Thymus (tissue), 11 donors: ENCODE data around the gene CHST5. TPM values are rescaled to one million over a fixed set of nuclear protein-coding genes. Genes with fewer than 3 reads are reported as not detected.

Experiments used
- DNase-seq, 9 donors: peaks; one replicate each; pipeline ENCODE4 v3.0.0-alpha.2; 2013; ENCODE audit warnings: low spot score in 9 of 9, low read depth in 6 of 9, missing footprints in 1 of 9
- H3K27ac ChIP-seq, 2 donors: one replicate each; pipeline ENCODE4 v1.5.1; 2013; ENCODE audit warnings: control low read depth in 1 of 2, low read depth in 1 of 2, low read length in 1 of 2, mild to moderate bottlenecking in 1 of 2, moderate library complexity in 1 of 2
- H3K27me3 ChIP-seq, 2 donors: one replicate each; pipeline ENCODE4 v1.5.1; 2013; ENCODE audit warnings: low read length in 1 of 2; ENCODE audit not compliant: control insufficient read depth in 2 of 2, insufficient read depth in 1 of 2
- H3K36me3 ChIP-seq, 2 donors: one replicate each; pipeline ENCODE4 v1.5.1; 2013; ENCODE audit warnings: low read length in 1 of 2, mild to moderate bottlenecking in 1 of 2, moderate library complexity in 1 of 2; ENCODE audit not compliant: control insufficient read depth in 2 of 2, insufficient read depth in 2 of 2
- H3K4me1 ChIP-seq, 2 donors: one replicate each; pipeline ENCODE4 v1.5.1; 2013; ENCODE audit warnings: low read length in 2 of 2; ENCODE audit not compliant: control insufficient read depth in 2 of 2, insufficient read depth in 2 of 2
- H3K4me3 ChIP-seq, 2 donors: one replicate each; pipeline ENCODE4 v1.5.1; 2013; ENCODE audit warnings: low read length in 2 of 2, control low read depth in 1 of 2, mild to moderate bottlenecking in 1 of 2
- H3K9me3 ChIP-seq, 2 donors: one replicate each; pipeline ENCODE4 v1.5.1; 2013; ENCODE audit warnings: low read length in 1 of 2, mild to moderate bottlenecking in 1 of 2; ENCODE audit not compliant: control insufficient read depth in 2 of 2, insufficient read depth in 1 of 2
- WGBS: extraction: QIAGEN DNeasy Blood & Tissue Kit; methylation state at CpG from one replicate; pipeline ENCODE4 v1.1.7; 2013; 5-methylcytosine and 5-hydroxymethylcytosine counted together
- polyA plus RNA-seq: library from polyadenylated mRNA; stranded (reverse); fragments of 200-250 nt; gene quantifications from one replicate; pipeline ENCODE4 v1.2.3, GENCODE V29; 2013
- total RNA-seq: library from RNA; stranded (reverse); fragments of 120-200 nt; gene quantifications from one replicate; pipeline ENCODE4 v1.2.4, GENCODE V29; 2013
- donor health status: healthy.

Gene CHST5
- total and polyA plus RNA-seq, 2 donors: 0.11 TPM; not detected in 1

DNA sequence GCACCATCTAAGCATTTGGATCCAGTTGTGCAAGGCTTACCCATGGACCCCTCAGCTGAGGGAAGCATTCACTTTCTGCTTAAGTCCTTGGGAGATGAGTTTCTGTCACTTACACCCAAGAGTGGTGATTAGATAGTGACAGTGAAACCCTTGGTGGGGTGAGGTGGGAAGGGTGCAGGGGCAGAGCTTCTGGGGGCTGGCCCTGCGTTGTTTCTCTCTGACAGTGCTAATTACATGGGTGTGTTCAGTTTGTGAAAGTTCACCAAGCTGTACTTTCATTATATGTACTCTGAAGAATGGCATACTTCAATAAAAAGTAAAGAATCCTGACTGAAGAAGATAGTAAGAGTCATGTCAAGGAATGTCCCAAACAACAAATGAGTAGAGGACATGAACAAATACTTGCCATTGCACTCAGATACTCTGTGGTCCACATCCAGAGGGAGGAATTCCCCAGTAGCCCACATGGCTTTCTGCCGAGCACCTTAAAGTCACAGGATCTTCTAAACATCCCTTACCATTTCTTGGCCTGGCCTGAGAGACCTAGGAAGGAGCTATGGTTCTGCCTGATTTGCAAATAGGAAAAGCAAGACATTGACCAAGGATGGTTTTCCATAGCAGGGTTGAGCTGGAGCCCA, 49.1 kb downstream of the CHST5 start:
- no peak for DNase-seq
- no peaks in the 10 kb centered on the region for H3K9me3 ChIP-seq
- 91% methylated on average over 2 of the region's 2 CpGs for WGBS
- no peaks in the 10 kb centered on the region for H3K36me3 ChIP-seq
- H3K27me3 ChIP-seq: peaks cover 0 to 4% of the 10 kb centered on the region in 2 donors
- H3K4me1 ChIP-seq: peaks cover 0 to 2% of the 10 kb centered on the region in 2 donors
- H3K4me3 ChIP-seq: no peak overlapping the region
- no peak overlapping the region for H3K27ac ChIP-seq

- Histone ChIP-seq H3K9me3 (no peaks in the 10 kb centered on the region), H3K4me3 (no peak overlapping the region), H3K36me3 (no peaks in the 10 kb centered on the region), H3K4me1 (peaks cover 0 to 2% of the 10 kb centered on the region in 2 donors), H3K27ac (no peak overlapping the region), H3K27me3 (peaks cover 0 to 2% of the 10 kb centered on the region in 2 donors)
- peak in 1 of 9 donors; percentile 29 for DNase-seq
- 91% methylated on average over 9 of the region's 9 CpGs for WGBS
Observed at GRCh38 chr16:75486014-75486675, 49.8 kb downstream of the CHST5 start.

GRCh38 chr16:75485230-75486013, 50.5 kb downstream of the CHST5 start:
- H3K27me3 ChIP-seq: peaks cover 0 to 2% of the 10 kb centered on the region in 2 donors
- H3K9me3 ChIP-seq: no peaks in the 10 kb centered on the region
- H3K4me1 ChIP-seq: peaks cover 0 to 2% of the 10 kb centered on the region in 2 donors
- no peak overlapping the region for H3K27ac ChIP-seq
- WGBS: 96% methylated on average over 7 of the region's 7 CpGs
- DNase-seq: no peak
- no peaks in the 10 kb centered on the region for H3K36me3 ChIP-seq
- no peak overlapping the region for H3K4me3 ChIP-seq

DNA sequence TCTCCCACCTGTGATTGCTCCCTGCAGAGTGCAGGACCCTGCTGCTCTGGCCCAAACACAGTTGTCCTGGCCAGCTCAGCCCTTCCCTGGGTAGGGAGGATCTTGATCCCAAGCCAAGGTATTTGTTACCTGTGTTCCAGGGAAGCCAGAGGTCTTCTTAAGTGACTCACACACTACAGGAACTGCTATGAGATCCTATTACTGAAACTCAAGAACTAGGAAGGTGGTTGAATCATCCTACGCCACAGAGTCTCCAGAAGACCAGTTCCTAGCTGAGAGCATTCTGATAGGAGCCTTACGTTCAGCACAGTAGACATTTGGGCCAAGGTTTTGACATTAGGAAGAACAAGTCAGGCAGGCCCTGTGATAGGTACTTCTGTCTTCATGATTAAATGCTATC, 52.7 kb downstream of the CHST5 start:
- DNase-seq: no peak
- Histone ChIP-seq H3K4me3 (no peak overlapping the region), H3K27me3 (peaks cover 0 to 2% of the 10 kb centered on the region in 2 donors), H3K4me1 (peaks cover 0 to 2% of the 10 kb centered on the region in 2 donors), H3K36me3 (no peaks in the 10 kb centered on the region), H3K9me3 (no peaks in the 10 kb centered on the region), H3K27ac (peak overlapping the region in 1 of 2 donors; percentile 40)
- 89% methylated on average over 2 of the region's 2 CpGs for WGBS

DNA sequence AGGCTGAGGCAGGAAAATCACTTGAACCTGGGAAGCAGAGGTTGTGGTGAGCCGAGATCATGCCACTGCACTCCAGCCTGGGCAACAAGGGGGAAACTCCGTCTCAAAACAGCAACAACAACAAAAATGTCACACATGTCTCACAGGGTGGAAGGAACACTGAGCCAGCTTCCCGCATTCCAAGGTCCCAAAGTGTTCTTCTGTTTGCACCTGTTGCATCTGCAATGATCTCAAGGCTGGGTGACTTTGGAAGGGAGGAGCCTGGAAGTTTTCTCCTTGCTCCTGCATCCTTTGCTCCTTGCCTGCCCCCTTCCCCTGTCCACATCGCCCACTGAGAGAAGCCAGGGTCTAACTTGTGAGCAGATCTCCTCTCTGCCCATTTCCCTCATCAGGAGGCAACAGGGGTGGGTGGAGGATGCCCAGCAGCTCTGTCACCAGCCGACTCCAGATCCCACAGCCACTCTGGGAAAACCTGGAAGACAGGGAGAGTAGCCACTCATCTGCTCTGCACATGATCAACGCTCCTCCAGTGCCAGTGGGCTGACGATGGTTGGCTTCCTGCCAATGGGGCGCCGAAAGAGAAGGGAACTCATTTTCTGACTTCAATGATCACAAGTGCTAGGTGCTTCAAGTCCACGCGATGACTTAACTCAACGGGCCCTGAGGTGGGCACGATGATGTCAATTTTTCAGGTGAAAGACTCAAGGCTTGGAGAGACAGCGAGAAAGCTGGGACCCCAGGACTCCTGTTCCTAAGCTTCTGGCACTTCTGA, 53.3 kb downstream of the CHST5 start:
- Histone ChIP-seq H3K27me3 (peaks cover 0 to 2% of the 10 kb centered on the region in 2 donors), H3K9me3 (no peaks in the 10 kb centered on the region), H3K4me1 (peaks cover 0 to 2% of the 10 kb centered on the region in 2 donors), H3K36me3 (no peaks in the 10 kb centered on the region), H3K4me3 (no peak overlapping the region), H3K27ac (no peak overlapping the region)
- DNase-seq: no peak
- WGBS: 87% methylated on average over 14 of the region's 14 CpGs

DNA sequence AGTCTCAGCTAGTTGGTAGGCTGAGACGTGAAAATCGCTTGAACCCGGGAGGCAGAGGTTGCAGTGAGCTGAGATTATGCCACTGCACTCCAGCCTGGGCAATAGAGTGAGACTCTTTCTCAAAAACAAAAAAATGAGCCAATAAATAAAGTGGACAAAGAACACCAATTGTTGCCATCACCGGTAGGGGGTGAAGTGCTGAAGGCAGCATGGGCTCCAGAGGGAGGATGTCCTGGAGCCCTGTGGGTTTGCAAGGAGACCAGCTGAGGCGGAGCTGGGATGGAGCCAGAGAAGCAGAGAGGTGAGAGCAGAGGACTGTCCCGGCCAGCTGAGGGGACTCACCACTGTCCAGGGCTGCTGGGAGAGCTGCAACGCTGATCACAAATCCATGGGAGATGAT, 54.4 kb downstream of the CHST5 start:
- no peak for DNase-seq
- WGBS: 97% methylated on average over 7 of the region's 7 CpGs
- Histone ChIP-seq H3K4me1 (peaks cover 0 to 2% of the 10 kb centered on the region in 2 donors), H3K4me3 (no peak overlapping the region), H3K27me3 (no peaks in the 10 kb centered on the region), H3K27ac (no peak overlapping the region), H3K9me3 (no peaks in the 10 kb centered on the region), H3K36me3 (no peaks in the 10 kb centered on the region)

DNA sequence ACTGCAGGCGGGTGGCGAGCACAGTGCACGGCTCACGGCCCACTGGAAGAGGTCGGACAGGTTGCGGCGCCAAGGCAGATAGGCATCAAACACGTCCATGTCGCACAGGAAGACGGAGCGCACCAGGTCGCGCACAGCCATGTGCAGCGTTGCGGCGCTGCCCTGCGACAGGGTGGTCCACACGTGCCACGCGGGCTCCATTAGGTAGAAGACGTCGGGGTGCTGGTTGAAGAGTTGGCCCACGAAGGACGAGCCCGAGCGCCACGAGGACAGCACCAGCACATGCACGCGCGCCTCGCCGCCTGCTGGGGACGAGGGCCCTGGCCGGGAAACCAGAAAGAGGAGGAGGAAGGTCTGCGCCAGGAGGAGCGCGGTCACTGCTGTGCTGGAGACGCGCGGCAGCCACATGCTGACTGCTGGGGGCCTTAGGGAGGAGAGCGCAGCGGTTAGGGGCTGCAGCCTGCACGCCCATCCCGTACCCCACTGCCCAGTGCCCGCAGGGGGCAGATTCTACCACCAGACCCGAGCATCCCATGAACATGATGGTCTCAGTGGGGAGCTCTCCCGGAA, 56.4 kb downstream of the CHST5 start:
- DNase-seq: no peak
- H3K4me1 ChIP-seq: peaks cover 0 to 2% of the 10 kb centered on the region in 2 donors
- H3K4me3 ChIP-seq: no peak overlapping the region
- no peaks in the 10 kb centered on the region for H3K9me3 ChIP-seq
- no peak overlapping the region for H3K27ac ChIP-seq
- no peaks in the 10 kb centered on the region for H3K36me3 ChIP-seq
- no peaks in the 10 kb centered on the region for H3K27me3 ChIP-seq
- WGBS: 97% methylated on average over 47 of the region's 47 CpGs
